NCI-H2029 treated with DMSO at 0.1 percent for 48 hours (cell line): Measurements from ENCODE around the gene MRGPRF.
A peak's percentile ranks its signal among the peaks of the same experiment; 100 is the strongest.
"Not testable (repeated sequence)": the region's sequence is repeated elsewhere in the genome, so short reads cannot be mapped to it uniquely, and the experiment has no call there.

ENCODE experiments used
- DNase-seq: peaks from one replicate; lab custom pipeline; 2025; lab: John Stamatoyannopoulos, UW

The MRGPRF gene

GRCh38 chr11:69002570-69003231 is 10.3 kb downstream of the MRGPRF start:
- DNase-seq, result no peak

- no peak for DNase-seq
Observed at GRCh38 chr11:69002110-69002569, 10.9 kb downstream of the MRGPRF start.

GRCh38 chr11:69001243-69002081 is 11.6 kb downstream of the MRGPRF start:
- DNase-seq, result no peak

GRCh38 chr11:69000831-69001242 is 12.2 kb downstream of the MRGPRF start:
- DNase-seq, result no peak

GRCh38 chr11:69000391-69000790 is 12.7 kb downstream of the MRGPRF start:
- no peak for DNase-seq

- not testable (repeated sequence) for DNase-seq
Observed at GRCh38 chr11:68999748-69000355, 13.2 kb downstream of the MRGPRF start.

GRCh38 chr11:68999093-68999747 is 13.8 kb downstream of the MRGPRF start:
- no peak for DNase-seq

- DNase-seq, result peak; percentile 36
Observed at GRCh38 chr11:68998390-68998911, 14.6 kb downstream of the MRGPRF start.

- DNase-seq, result no peak
Observed at GRCh38 chr11:68997995-68998348, 15.1 kb downstream of the MRGPRF start.

GRCh38 chr11:68997124-68997994 is 15.7 kb downstream of the MRGPRF start:
- no peak for DNase-seq

GRCh38 chr11:68996376-68997123 is 16.5 kb downstream of the MRGPRF start:
- no peak for DNase-seq

GRCh38 chr11:68994894-68995285 is 18.2 kb downstream of the MRGPRF start:
- DNase-seq, result no peak

- no peak for DNase-seq
Observed at GRCh38 chr11:68994161-68994893, 18.7 kb downstream of the MRGPRF start.

GRCh38 chr11:68993546-68993945 is 19.5 kb downstream of the MRGPRF start:
- DNase-seq, result no peak

GRCh38 chr11:68992743-68993255 is 20.2 kb downstream of the MRGPRF start:
- DNase-seq, result no peak

- no peak for DNase-seq
Observed at GRCh38 chr11:68990995-68991780, 21.9 kb downstream of the MRGPRF start.

- no peak for DNase-seq
Observed at GRCh38 chr11:68989936-68990606, 23.0 kb downstream of the MRGPRF start.

- DNase-seq, result no peak
Observed at GRCh38 chr11:68988491-68988890, 24.6 kb downstream of the MRGPRF start.
